HEK293 (cell line): ENCODE data around the gene TMIGD2.
"Not testable (repeated sequence)": the region's sequence is repeated elsewhere in the genome, so short reads cannot be mapped to it uniquely, and the experiment has no call there.

ENCODE experiments used
- HOXA7 ChIP-seq: sonication (generic); formaldehyde crosslinking; IDR thresholded peaks from 2 replicates; pipeline ENCODE4 v1.8.1; 2022; ENCODE audit warnings: missing genetic modification reagents, borderline replicate concordance
- SP3 ChIP-seq: fragments of 450-650 bp; formaldehyde crosslinking; IDR thresholded peaks from 2 replicates; pipeline ENCODE4 v1.5.1; 2016; ENCODE audit warnings: missing biosample characterization, missing genetic modification characterization
- ZNF302 ChIP-seq: fragments of 450-650 bp; formaldehyde crosslinking; IDR thresholded peaks from 2 replicates; pipeline ENCODE4 v1.5.1; 2016; ENCODE audit warnings: missing biosample characterization, missing genetic modification characterization, low read depth
- ZNF521 ChIP-seq: fragments of 450-650 bp; formaldehyde crosslinking; IDR thresholded peaks from 2 replicates; pipeline ENCODE4 v1.5.1; 2017; ENCODE audit warnings: missing biosample characterization, mild to moderate bottlenecking, missing genetic modification characterization
- TF ChIP-seq, protein P1 (sequence below): fragments of 450-650 bp; formaldehyde crosslinking; IDR thresholded peaks from 2 replicates; pipeline ENCODE4 v1.5.1; 2016; ENCODE audit warnings: missing biosample characterization, missing genetic modification characterization

DNA sequence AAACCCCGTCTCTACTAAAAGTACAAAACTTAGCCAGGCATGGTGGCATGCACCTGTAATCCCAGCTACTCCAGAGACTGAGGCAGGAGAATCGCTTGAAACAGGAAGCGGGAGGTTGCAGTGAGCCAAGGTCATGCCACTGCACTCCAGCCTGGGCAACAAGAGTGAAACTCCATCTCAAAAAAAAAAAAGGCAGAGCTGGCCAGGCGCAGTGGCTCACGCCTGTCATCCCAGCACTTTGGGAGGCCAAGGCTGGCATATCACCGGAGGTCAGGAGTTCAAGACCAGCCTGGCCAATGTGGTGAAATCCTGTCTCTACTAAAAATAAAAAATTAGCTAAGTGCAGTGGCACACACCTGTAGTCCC lies 27.9 kb downstream of the TMIGD2 start:
- TF ChIP-seq, protein P1, sequence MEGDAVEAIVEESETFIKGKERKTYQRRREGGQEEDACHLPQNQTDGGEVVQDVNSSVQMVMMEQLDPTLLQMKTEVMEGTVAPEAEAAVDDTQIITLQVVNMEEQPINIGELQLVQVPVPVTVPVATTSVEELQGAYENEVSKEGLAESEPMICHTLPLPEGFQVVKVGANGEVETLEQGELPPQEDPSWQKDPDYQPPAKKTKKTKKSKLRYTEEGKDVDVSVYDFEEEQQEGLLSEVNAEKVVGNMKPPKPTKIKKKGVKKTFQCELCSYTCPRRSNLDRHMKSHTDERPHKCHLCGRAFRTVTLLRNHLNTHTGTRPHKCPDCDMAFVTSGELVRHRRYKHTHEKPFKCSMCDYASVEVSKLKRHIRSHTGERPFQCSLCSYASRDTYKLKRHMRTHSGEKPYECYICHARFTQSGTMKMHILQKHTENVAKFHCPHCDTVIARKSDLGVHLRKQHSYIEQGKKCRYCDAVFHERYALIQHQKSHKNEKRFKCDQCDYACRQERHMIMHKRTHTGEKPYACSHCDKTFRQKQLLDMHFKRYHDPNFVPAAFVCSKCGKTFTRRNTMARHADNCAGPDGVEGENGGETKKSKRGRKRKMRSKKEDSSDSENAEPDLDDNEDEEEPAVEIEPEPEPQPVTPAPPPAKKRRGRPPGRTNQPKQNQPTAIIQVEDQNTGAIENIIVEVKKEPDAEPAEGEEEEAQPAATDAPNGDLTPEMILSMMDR (tag by site-specific recombination): not testable (repeated sequence)
- not testable (repeated sequence) for TF ChIP-seq ZNF302 (tag by site-specific recombination); SP3 (tag by site-specific recombination); HOXA7; ZNF521 (tag by site-specific recombination)
